ENCODE data around the gene NPSR1. TPM values are rescaled to one million over a fixed set of nuclear protein-coding genes. Genes with fewer than 3 reads are reported as not detected.

NPSR1 gene
- total RNA-seq, 4 donors from 2014 or later, result not detected

DNA sequence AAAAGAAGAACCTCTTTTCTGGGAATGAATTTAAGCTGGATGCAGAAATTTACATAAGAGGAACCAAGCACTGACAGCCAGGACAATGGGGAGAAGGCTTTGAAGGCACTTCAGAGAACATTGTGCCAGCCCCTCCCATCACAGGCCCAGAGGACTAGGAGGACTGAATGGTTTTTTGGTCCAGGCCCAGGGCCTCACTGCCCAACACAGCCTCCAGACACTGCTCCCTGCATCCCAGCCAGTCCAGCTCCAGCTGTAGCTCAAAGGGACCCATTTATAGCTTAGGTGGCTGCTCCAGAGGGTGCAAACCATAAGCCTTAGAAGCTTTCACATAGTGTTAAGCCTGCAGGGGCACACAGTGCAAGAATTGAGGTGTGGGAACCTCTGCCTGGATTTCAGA is 237.2 kb downstream of the NPSR1 start:
- intact Hi-C loops (cut with DNase I), result no loop called here
- Histone ChIP-seq H3K9me3 (peaks cover 0 to 9% (median 4%) of the 10 kb centered on the region in 4 donors), H3K27me3 (no peaks in the 10 kb centered on the region), H3K4me3 (no peak overlapping the region), H3K27ac (replicated peaks in 1 of 4) (no peak overlapping the region), H3K36me3 (no peaks in the 10 kb centered on the region), H3K4me1 (no peaks in the 10 kb centered on the region)
- no peak for TF ChIP-seq CTCF (IDR thresholded peaks at IDR 0.05)
- no peak for TF ChIP-seq POLR2AphosphoS5 (IDR thresholded peaks at IDR 0.05)
- no peak for TF ChIP-seq POLR2A (IDR thresholded peaks at IDR 0.05; ENCODE audit: low read depth)
- TF ChIP-seq EP300 (IDR thresholded peaks at IDR 0.05), result no peak
- DNase-seq (ENCODE audit: extremely low spot score), result no peak

Small RNA genes lying within 50 kb of the gene (small RNA-seq; reads per million reads assigned to genes)
- 0 reads per million in 3 donors for gene RF00322
- 0 reads per million in 3 donors for gene RN7SL132P
